Midbrain (tissue), 1 donor: ENCODE measurements around the gene USH1C.

ENCODE experiments used
- DNase-seq: peaks from one replicate; lab custom pipeline; 2025; lab: John Stamatoyannopoulos, UW

The USH1C gene

DNA sequence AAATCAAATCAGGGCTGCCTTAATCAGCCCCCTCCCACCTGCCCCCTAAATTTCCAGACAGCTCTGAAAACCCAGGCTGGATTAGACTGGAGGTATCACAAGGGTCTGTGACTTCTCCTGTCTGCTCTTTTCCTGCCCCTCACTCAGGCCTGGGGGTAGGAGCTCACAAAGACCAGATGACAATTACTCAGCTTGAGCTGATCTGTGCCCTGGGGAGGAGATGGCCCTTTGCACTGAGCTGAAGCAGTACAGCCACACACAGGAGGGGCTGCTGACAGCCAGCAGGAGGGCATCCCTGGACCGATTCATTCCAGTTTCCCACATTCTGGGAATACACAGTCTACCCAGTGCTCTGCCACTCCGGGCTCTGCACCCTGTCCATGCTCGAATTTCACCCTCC, 71.7 kb downstream of the USH1C start:
- no peak for DNase-seq

DNA sequence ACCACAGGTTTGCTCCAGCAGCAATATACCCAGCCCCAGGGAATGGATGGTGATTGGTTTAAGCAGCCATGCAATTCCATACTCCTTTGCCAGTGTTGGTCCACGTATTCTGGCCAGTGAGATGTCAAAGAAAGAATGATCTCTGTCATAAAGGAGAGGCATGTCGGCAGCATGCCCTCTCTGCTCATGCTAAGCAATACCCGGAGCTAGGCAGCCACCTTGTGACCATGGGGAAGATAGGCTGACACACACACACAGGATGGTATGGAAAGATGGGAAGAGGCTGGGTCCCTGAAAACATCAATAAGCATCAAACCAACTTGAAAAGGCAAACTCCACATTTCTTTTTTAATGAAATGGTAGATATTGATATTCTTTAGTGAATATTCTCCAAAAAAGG, 72.7 kb downstream of the USH1C start:
- no peak for DNase-seq

DNA sequence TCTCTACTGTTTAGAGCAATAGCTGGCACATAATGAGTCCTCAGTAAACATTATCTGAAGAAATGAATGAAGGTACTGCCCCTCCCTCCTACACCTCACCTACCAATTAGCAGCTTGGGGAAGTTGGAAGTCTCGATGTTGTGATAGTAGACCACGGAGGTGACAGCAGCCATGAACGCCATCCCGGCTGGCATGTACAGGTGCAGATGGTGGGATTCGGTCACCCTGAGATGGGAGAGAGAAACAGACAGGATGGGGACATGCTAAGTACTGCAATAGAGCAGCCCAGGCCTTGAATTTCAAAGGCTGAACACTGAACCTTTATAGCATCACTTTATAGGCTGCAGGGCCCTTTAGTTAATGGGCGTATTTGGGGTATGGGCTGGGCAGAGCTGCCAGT, 74.2 kb downstream of the USH1C start:
- no peak for DNase-seq

DNA sequence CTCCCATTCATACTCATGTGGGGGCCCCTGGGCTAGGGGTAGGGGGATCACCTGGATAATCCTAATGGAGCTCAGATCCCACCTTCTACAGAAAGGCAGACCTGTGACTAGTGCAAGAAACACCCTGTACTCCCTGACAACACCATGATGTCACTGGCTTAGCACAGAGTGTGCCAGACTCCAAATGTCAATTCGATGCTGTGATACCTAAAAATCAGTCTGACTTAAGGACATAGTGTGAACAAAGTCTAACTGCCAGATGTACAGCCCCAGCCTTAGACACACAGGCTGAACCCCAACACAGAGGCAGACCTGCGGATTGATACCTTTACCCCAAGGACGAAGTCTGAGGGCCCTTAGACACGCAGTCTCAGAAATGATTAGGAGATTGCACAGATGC, 76.1 kb downstream of the USH1C start:
- no peak for DNase-seq

DNA sequence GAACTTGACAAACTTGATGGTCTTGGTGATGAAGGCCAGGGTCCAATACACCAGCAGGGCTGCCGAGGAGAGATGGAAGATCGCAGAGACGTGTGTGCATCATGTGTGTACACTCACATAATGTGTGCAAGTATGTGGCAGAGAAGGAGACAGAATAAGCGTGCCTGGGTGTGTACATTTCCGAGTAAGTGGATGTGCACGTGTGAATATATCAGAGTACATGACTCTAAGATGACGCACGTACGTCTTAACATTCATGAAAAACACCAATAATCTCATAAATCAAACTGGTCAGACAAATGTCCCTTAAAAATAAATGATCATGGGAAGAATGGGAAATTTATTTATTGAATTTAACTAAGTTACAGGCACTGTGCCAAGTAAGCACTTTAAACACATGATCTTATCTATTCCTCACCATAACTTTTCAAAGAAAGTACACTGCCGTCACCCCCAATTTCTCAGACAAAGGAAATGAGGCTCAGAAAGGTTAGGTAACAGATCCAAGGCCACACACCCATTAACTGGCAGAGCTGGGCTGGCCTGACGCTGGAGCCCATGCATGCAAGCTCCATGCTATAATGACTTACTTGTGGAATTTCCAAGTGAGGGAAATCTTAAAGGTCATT, 80.6 kb downstream of the USH1C start:
- DNase-seq: no peak

DNA sequence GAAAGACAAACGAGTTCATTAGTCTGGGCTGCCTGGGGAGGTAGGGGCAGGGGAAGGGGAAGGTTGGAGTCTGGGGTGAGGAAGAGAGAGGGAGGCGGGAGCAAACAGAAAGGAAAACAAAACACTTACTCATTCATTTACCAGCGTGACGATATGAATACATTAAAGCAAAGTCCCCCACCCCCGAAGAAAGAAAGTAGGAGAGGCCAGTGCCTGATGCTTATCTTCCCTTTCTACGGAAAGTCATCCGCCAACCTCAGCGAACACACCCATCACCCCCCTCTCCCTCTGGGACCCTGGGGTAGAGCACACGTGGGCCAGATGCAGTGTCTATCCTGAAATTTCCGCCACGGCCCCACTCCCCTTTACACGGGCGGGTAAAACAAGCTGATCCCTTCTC, 81.3 kb downstream of the USH1C start:
- DNase-seq: no peak

DNA sequence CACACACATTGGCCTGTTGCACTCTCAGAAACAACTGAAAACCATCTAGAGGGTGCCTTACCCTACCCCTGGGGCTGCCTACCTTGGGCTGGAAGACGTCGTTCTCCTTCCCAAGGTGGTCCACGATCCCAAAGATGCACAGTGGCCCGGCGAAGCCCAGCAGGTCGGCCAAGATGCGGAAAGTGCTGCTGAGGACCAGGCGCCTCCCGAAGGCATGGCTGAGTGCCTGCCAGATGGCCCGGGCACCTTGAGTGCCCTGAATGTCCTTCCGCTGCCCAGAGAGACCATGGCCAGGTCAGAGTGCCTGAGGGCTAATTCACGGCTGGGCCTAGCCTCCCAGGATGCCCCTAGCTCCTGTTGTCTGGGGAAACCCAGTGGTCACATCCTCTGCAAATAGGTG, 83.8 kb downstream of the USH1C start:
- DNase-seq: no peak

- DNase-seq: no peak
Measured at GRCh38 chr11:17459236-17459896, 84.8 kb downstream of the USH1C start.

GRCh38 chr11:17458268-17458667, 85.9 kb downstream of the USH1C start:
- no peak for DNase-seq

GRCh38 chr11:17457396-17458173, 86.6 kb downstream of the USH1C start:
- DNase-seq: no peak

DNA sequence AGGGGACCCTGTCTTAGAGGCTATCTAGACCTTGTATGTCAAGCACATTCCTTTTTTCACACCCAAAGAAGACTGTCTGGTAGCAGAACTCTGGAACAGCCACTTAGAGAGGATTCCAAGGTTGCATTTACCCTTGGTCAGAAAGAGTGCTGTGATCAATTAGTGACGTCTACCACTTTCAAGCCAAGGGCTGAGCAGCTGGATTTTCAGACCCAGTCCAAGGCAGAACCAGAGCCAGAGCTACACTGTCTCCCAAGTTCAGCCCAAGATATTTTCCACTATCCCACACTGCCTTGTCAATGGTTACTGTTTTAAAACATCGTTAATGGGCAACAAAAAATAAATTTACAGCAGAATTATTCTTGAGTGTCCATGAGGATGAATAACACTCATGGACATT, 91.5 kb downstream of the USH1C start:
- no peak for DNase-seq

GRCh38 chr11:17449158-17449557, 95.1 kb downstream of the USH1C start:
- no peak for DNase-seq

GRCh38 chr11:17446482-17446881, 97.7 kb downstream of the USH1C start:
- no peak for DNase-seq

GRCh38 chr11:17445240-17445795, 98.9 kb downstream of the USH1C start:
- no peak for DNase-seq

GRCh38 chr11:17443926-17444690, 100.1 kb downstream of the USH1C start:
- DNase-seq: no peak
